Activated CD4-positive, alpha-beta T cell treated with anti-CD3 and anti-CD28 coated beads, Interleukin-10, Interleukin-2, amounts not matched to agents 100 ng/mL and 50 ng/mL, durations not matched to agents 16 hours and 8 hours (primary cell): ENCODE measurements around the gene ICAM4.
"Not testable (repeated sequence)": the region's sequence is repeated elsewhere in the genome, so short reads cannot be mapped to it uniquely, and the experiment has no call there.

Experiments used
- DNase-seq: peaks from one replicate; pipeline ENCODE4 v3.0.0-alpha.2; 2020

Gene ICAM4

GRCh38 chr19:10320602-10321416, 34.1 kb downstream of the ICAM4 start:
- no peak for DNase-seq

GRCh38 chr19:10321417-10321797, 34.7 kb downstream of the ICAM4 start:
- no peak for DNase-seq

- DNase-seq = no peak
Observed at GRCh38 chr19:10321874-10322835, 35.4 kb downstream of the ICAM4 start.

GRCh38 chr19:10325732-10326131, 39.0 kb downstream of the ICAM4 start:
- DNase-seq = no peak

GRCh38 chr19:10327793-10328192, 41.0 kb downstream of the ICAM4 start:
- DNase-seq = no peak

GRCh38 chr19:10328558-10329429, 42.0 kb downstream of the ICAM4 start:
- DNase-seq = no peak

GRCh38 chr19:10329555-10329954, 42.8 kb downstream of the ICAM4 start:
- no peak for DNase-seq

GRCh38 chr19:10332158-10332964, 45.6 kb downstream of the ICAM4 start:
- DNase-seq = no peak

- DNase-seq = peak; percentile 99
Observed at GRCh38 chr19:10332965-10333757, 46.4 kb downstream of the ICAM4 start, which contains the start of gene RAVER1. TSS of gene RAVER1 (minus strand) at chr19:10333529. CDS start at chr19:10333507, 22 bp downstream.

GRCh38 chr19:10333758-10334587, 47.2 kb downstream of the ICAM4 start:
- no peak for DNase-seq

GRCh38 chr19:10334588-10335351, 48.0 kb downstream of the ICAM4 start:
- DNase-seq = peak; percentile 51

- DNase-seq = no peak
Observed at GRCh38 chr19:10335352-10335985, 48.7 kb downstream of the ICAM4 start.

GRCh38 chr19:10336725-10337124, 50.0 kb downstream of the ICAM4 start:
- not testable (repeated sequence) for DNase-seq
